KMS-11 (cell line): ENCODE results near the gene BAIAP2L2.

ENCODE experiments used
- H2AFZ ChIP-seq: fragments of 200-600 bp; sonication (generic); 2 replicates; pipeline ENCODE4 v1.6.1; 2016; ENCODE audit warnings: antibody characterized with exemption, mixed run types, low read depth
- H3K27ac ChIP-seq: fragments of 200-600 bp; sonication (generic); 2 replicates; pipeline ENCODE4 v1.6.1; 2016; ENCODE audit warnings: mild to moderate bottlenecking, mixed run types
- H3K27me3 ChIP-seq: fragments of 200-600 bp; sonication (generic); 2 replicates; pipeline ENCODE4 v1.6.1; 2017; ENCODE audit warnings: mild to moderate bottlenecking, low read depth, mixed run types, moderate library complexity; ENCODE audit not compliant: insufficient read depth
- H3K36me3 ChIP-seq: fragments of 200-600 bp; sonication (generic); 2 replicates; pipeline ENCODE4 v1.6.1; 2017; ENCODE audit warnings: mild to moderate bottlenecking, mixed run types; ENCODE audit not compliant: insufficient read depth
- H3K4me1 ChIP-seq: fragments of 200-600 bp; sonication (generic); 2 replicates; pipeline ENCODE4 v1.6.1; 2016; ENCODE audit warnings: mild to moderate bottlenecking, low read depth, mixed run types; ENCODE audit not compliant: poor library complexity, severe bottlenecking
- H3K4me2 ChIP-seq: fragments of 200-600 bp; sonication (generic); 2 replicates; pipeline ENCODE4 v1.7.0; 2016; ENCODE audit warnings: mild to moderate bottlenecking, mixed run types
- H3K4me3 ChIP-seq: fragments of 200-600 bp; sonication (generic); IDR thresholded peaks from 2 replicates; pipeline ENCODE4 v1.6.1; 2017; ENCODE audit warnings: low read depth, low read length, mixed read lengths; ENCODE audit not compliant: insufficient read depth
- H3K79me2 ChIP-seq: fragments of 200-600 bp; sonication (generic); 2 replicates; pipeline ENCODE4 v1.6.1; 2016; ENCODE audit warnings: low read depth, mixed run types; ENCODE audit not compliant: insufficient read depth
- H3K9ac ChIP-seq: fragments of 200-600 bp; sonication (generic); 2 replicates; pipeline ENCODE4 v1.6.1; 2016; ENCODE audit warnings: mild to moderate bottlenecking, mixed run types
- H4K20me1 ChIP-seq: fragments of 200-600 bp; sonication (generic); 2 replicates; pipeline ENCODE4 v1.6.1; 2016; ENCODE audit warnings: mild to moderate bottlenecking, mixed run types; ENCODE audit not compliant: insufficient read depth
- CTCF ChIP-seq: fragments of 200-600 bp; sonication (generic); conservative IDR thresholded peaks from 2 replicates; pipeline ENCODE4 v1.6.1; 2017; ENCODE audit warnings: low read depth, mild to moderate bottlenecking, antibody characterized with exemption, low read length, moderate library complexity, mixed read lengths

Gene BAIAP2L2

GRCh38 chr22:38078046-38078840 lies 32.2 kb downstream of the BAIAP2L2 start:
- Histone ChIP-seq H4K20me1 (no peaks in the 10 kb centered on the region), H3K27ac (no peak overlapping the region), H3K4me2 (no peak overlapping the region), H3K36me3 (no peaks in the 10 kb centered on the region), H3K4me3 (no peak overlapping the region), H3K4me1 (no peaks in the 10 kb centered on the region), H3K9ac (no peak overlapping the region), H3K27me3 (no peaks in the 10 kb centered on the region), H3K79me2 (no peaks in the 10 kb centered on the region), H2AFZ (no peak overlapping the region)
- no peak for TF ChIP-seq CTCF

GRCh38 chr22:38077595-38077994 lies 32.9 kb downstream of the BAIAP2L2 start:
- Histone ChIP-seq H4K20me1 (no peaks in the 10 kb centered on the region), H2AFZ (no peak overlapping the region), H3K4me1 (no peaks in the 10 kb centered on the region), H3K4me3 (no peak overlapping the region), H3K36me3 (no peaks in the 10 kb centered on the region), H3K27ac (no peak overlapping the region), H3K9ac (no peak overlapping the region), H3K27me3 (no peaks in the 10 kb centered on the region), H3K79me2 (no peaks in the 10 kb centered on the region), H3K4me2 (no peak overlapping the region)
- no peak for TF ChIP-seq CTCF

GRCh38 chr22:38077096-38077495 lies 33.4 kb downstream of the BAIAP2L2 start:
- Histone ChIP-seq H3K27me3 (no peaks in the 10 kb centered on the region), H3K4me3 (no peak overlapping the region), H3K4me1 (no peaks in the 10 kb centered on the region), H3K79me2 (no peaks in the 10 kb centered on the region), H3K27ac (no peak overlapping the region), H4K20me1 (no peaks in the 10 kb centered on the region), H3K4me2 (no peak overlapping the region), H3K36me3 (no peaks in the 10 kb centered on the region), H2AFZ (no peak overlapping the region), H3K9ac (no peak overlapping the region)
- TF ChIP-seq CTCF = no peak

GRCh38 chr22:38075961-38076360 lies 34.5 kb downstream of the BAIAP2L2 start:
- H3K27me3 ChIP-seq = no peaks in the 10 kb centered on the region
- H3K9ac ChIP-seq = no peak overlapping the region
- H3K4me1 ChIP-seq = no peaks in the 10 kb centered on the region
- no peaks in the 10 kb centered on the region for H3K79me2 ChIP-seq
- no peak overlapping the region for H3K4me2 ChIP-seq
- no peak overlapping the region for H3K27ac ChIP-seq
- H3K36me3 ChIP-seq = no peaks in the 10 kb centered on the region
- H3K4me3 ChIP-seq = no peak overlapping the region
- no peak overlapping the region for H2AFZ ChIP-seq
- no peaks in the 10 kb centered on the region for H4K20me1 ChIP-seq
- TF ChIP-seq CTCF = no peak
